ENCODE measurements around the gene SDCBP2. TPM values are rescaled to one million over a fixed set of nuclear protein-coding genes. Genes with fewer than 3 reads are reported as not detected.

SDCBP2 gene
- total RNA-seq, 2 experiments from 2014 or later: 1.2 to 1.3 TPM

GRCh38 chr20:1264727-1265126, 64.2 kb downstream of the SDCBP2 start:
- Histone ChIP-seq H3K27ac (ENCODE audit: low read depth in 1 of 2, low read length in 2 of 2) (no peak overlapping the region), H3K27me3 (ENCODE audit: control insufficient read depth in 1 of 2, insufficient read depth in 2 of 2, low read length in 2 of 2) (peaks cover 0 to 6% of the 10 kb centered on the region in 2 experiments), H3K9me3 (ENCODE audit: control insufficient read depth in 1 of 2, insufficient read depth in 1 of 2, low read length in 2 of 2) (peaks cover 0 to 5% of the 10 kb centered on the region in 2 experiments), H3K36me3 (ENCODE audit: insufficient read depth, low read length) (no peaks in the 10 kb centered on the region), H3K4me1 (ENCODE audit: insufficient read depth, low read length) (peaks cover 35% of the 10 kb centered on the region), H3K4me3 (ENCODE audit: low read length) (no peak overlapping the region)
- H3K27ac Mint-ChIP-seq: peak overlapping the region; percentile 90
- ATAC-seq (ENCODE audit: poor library complexity): no peak
- intact Hi-C loops (cut with DNase I, micrococcal nuclease): loop anchor here (5.0 to 10.0 kb wide), 3 partner anchors 37 to 142 kb away; partner anchors contain the start of genes RAD21L1 (in 1 of the 2) and SDCBP2 (in 1 of the 2)
- CTCF ChIA-PET: interaction anchor here (0.9 kb wide), 1 partner anchor 39 kb away, joined by 4 read pairs; the partner anchor contains the start of gene RAD21L1
- no peaks in the 10 kb centered on the region for H3K9me3 Mint-ChIP-seq
- no peak for TF ChIP-seq CTCF (IDR thresholded peaks at IDR 0.05)
- peak overlapping the region; percentile 90 for H3K4me3 Mint-ChIP-seq
- DNase-seq: no peak
- H3K36me3 Mint-ChIP-seq (ENCODE audit: low read depth): peaks cover 5% of the 10 kb centered on the region
- no peaks in the 10 kb centered on the region for H3K27me3 Mint-ChIP-seq
- peaks cover 61% of the 10 kb centered on the region for H3K4me1 Mint-ChIP-seq (ENCODE audit: low read depth)
- POLR2A ChIA-PET: interaction anchor here (0.6 to 2.4 kb wide), 4 partner anchors 10 to 49 kb away, joined by 3 to 8 read pairs (median 3); partner anchors contain the start of gene RAD21L1

GRCh38 chr20:1263853-1264252, 65.1 kb downstream of the SDCBP2 start:
- no peaks in the 10 kb centered on the region for H3K36me3 ChIP-seq (ENCODE audit: insufficient read depth, low read length)
- POLR2A ChIA-PET: no interaction called here
- TF ChIP-seq CTCF (IDR thresholded peaks at IDR 0.05): no peak
- no peak for DNase-seq
- H3K4me1 ChIP-seq (ENCODE audit: insufficient read depth, low read length): peaks cover 35% of the 10 kb centered on the region
- H3K27ac ChIP-seq (ENCODE audit: low read depth in 1 of 2, low read length in 2 of 2): peak overlapping the region in 1 of 2 donors; percentile 4
- peaks cover 0 to 5% of the 10 kb centered on the region in 2 experiments for H3K9me3 ChIP-seq (ENCODE audit: control insufficient read depth in 1 of 2, insufficient read depth in 1 of 2, low read length in 2 of 2)
- H3K27me3 ChIP-seq (ENCODE audit: control insufficient read depth in 1 of 2, insufficient read depth in 2 of 2, low read length in 2 of 2): peaks cover 0 to 6% of the 10 kb centered on the region in 2 experiments
- no peaks in the 10 kb centered on the region for H3K27me3 Mint-ChIP-seq
- CTCF ChIA-PET: no interaction called here
- H3K9me3 Mint-ChIP-seq: no peaks in the 10 kb centered on the region
- no peak for ATAC-seq (ENCODE audit: poor library complexity)
- H3K27ac Mint-ChIP-seq: peak overlapping the region; percentile 90
- H3K4me3 Mint-ChIP-seq: peak overlapping the region; percentile 61
- H3K4me1 Mint-ChIP-seq (ENCODE audit: low read depth): peaks cover 53% of the 10 kb centered on the region
- H3K4me3 ChIP-seq (ENCODE audit: low read length): no peak overlapping the region
- H3K36me3 Mint-ChIP-seq (ENCODE audit: low read depth): peaks cover 5% of the 10 kb centered on the region
- intact Hi-C loops (cut with DNase I, micrococcal nuclease): loop anchor here in 1 of 2 experiments (10.0 kb wide), 1 partner anchor 61 kb away; the partner anchor contains the start of gene SDCBP2

Other genes starting within 250 kb of the SDCBP2 start
- gene PSMF1, start 210.5 kb downstream of the SDCBP2 start, total RNA-seq: 10 to 100 TPM; 79.9 to 84.2 TPM
- under 1 TPM in 1 of 2 experiments, not detected in 1; 0.17 TPM for gene TMEM74B, start 144.2 kb downstream of the SDCBP2 start, total RNA-seq
- not detected for gene C20orf202, start 125.7 kb downstream of the SDCBP2 start, total RNA-seq
- gene RAD21L1, start 103.1 kb downstream of the SDCBP2 start, total RNA-seq: under 1 TPM in 1 of 2 experiments, not detected in 1; 0.58 TPM
- gene SNPH, start 62.8 kb downstream of the SDCBP2 start, total RNA-seq: 10 to 100 TPM; 12.8 to 13.0 TPM
- 10 to 100 TPM; 43.3 to 45.4 TPM for gene FKBP1A, start 63.9 kb upstream of the SDCBP2 start, total RNA-seq
- gene NSFL1C, start 137.7 kb upstream of the SDCBP2 start, total RNA-seq: 10 to 100 TPM; 53.2 to 53.4 TPM
- under 1 TPM; 0.20 to 0.49 TPM for gene SIRPB2, start 162.3 kb upstream of the SDCBP2 start, total RNA-seq
- under 1 TPM; 0.28 to 0.55 TPM for gene SIRPD, start 228.6 kb upstream of the SDCBP2 start, total RNA-seq